ENCODE results near the gene SDS. TPM values are rescaled to one million over a fixed set of nuclear protein-coding genes. Genes with fewer than 3 reads are reported as not detected.

The SDS gene
- total RNA-seq, 1 experiment from 2014 or later = not detected

GRCh38 chr12:113381220-113381619 lies 22.5 kb downstream of the SDS start:
- Histone ChIP-seq H2AK5ac (ENCODE audit: insufficient read length, low read length) (no peak overlapping the region), H2BK12ac (ENCODE audit: insufficient read length, low read depth, low read length) (no peak overlapping the region), H3K79me2 (ENCODE audit: insufficient read depth, low read length) (no peaks in the 10 kb centered on the region), H3K4me1 (ENCODE audit: insufficient read depth, low read length) (no peaks in the 10 kb centered on the region), H2BK20ac (ENCODE audit: low read depth, low read length, poor library complexity, severe bottlenecking) (no peak overlapping the region), H3K9me3 (ENCODE audit: control insufficient read depth, low read depth, low read length) (no peaks in the 10 kb centered on the region), H4K5ac (ENCODE audit: insufficient read length, low read depth, low read length) (no peak overlapping the region), H3K79me1 (ENCODE audit: insufficient read depth, low read depth, low read length, poor library complexity, severe bottlenecking) (no peaks in the 10 kb centered on the region), H3K27me3 (ENCODE audit: insufficient read depth, low read length) (no peaks in the 10 kb centered on the region), H3K23me2 (ENCODE audit: insufficient read length, low read depth, low read length, poor library complexity, severe bottlenecking) (no peaks in the 10 kb centered on the region), H2BK15ac (ENCODE audit: low read depth, low read length) (no peak overlapping the region), H3K14ac (ENCODE audit: insufficient read depth, low read length) (no peak overlapping the region), H3K4me2 (ENCODE audit: insufficient read depth, insufficient read length, low read length) (no peak overlapping the region), H4K20me1 (ENCODE audit: control insufficient read depth, insufficient read depth, insufficient read length) (no peaks in the 10 kb centered on the region), H4K91ac (ENCODE audit: insufficient read length, low read depth, low read length) (no peak overlapping the region), H2AFZ (ENCODE audit: low read length) (no peak overlapping the region), H3K9ac (ENCODE audit: extremely low read depth, insufficient read length, low read length) (no peak overlapping the region), H3T11ph (ENCODE audit: low read length) (no peak overlapping the region), H3K23ac (ENCODE audit: insufficient read length, low read depth, low read length) (no peak overlapping the region), H4K8ac (replicated peaks; ENCODE audit: insufficient read length, low read depth, low read length) (no peak overlapping the region), H3K4ac (ENCODE audit: low read depth, low read length) (no peak overlapping the region), H3K56ac (ENCODE audit: insufficient read length, low read depth, low read length) (no peak overlapping the region), H3K27ac (ENCODE audit: insufficient read length, low read depth, low read length) (no peak overlapping the region), H2BK5ac (ENCODE audit: insufficient read length, low read length) (no peak overlapping the region), H3K18ac (ENCODE audit: insufficient read length, low read depth, low read length) (no peak overlapping the region), H2BK120ac (ENCODE audit: low read depth, low read length, poor library complexity, severe bottlenecking) (no peak overlapping the region)
- Mint-ChIP-seq H3K4me3 (no peak overlapping the region), H3K4me1 (peaks cover 0 to 3% of the 10 kb centered on the region in 2 experiments; a peak in 2 of 4 replicates), H3K9me3 (no peaks in the 10 kb centered on the region), H3K36me3 (ENCODE audit: insufficient read depth in 1 of 3, low read depth in 3 of 3) (peaks cover 6 to 32% (median 30%) of the 10 kb centered on the region in 3 experiments; a peak in 6 of 7 replicates), H3K27me3 (ENCODE audit: low read depth) (no peaks in the 10 kb centered on the region), H3K27ac (no peak overlapping the region; a peak in 1 of 7 replicates)
- TF ChIP-seq CTCF (conservative IDR thresholded peaks at IDR 0.05) = no peak
- no peak for DNase-seq
- no CpG with 5 or more reads among the region's 11 CpGs for WGBS (ENCODE audit: extremely low coverage, insufficient read length, low lambda C conversion rate)
